Right lobe of liver (tissue), 6 donors: ENCODE data around the gene DBX1. TPM values are rescaled to one million over a fixed set of nuclear protein-coding genes. Genes with fewer than 3 reads are reported as not detected.
"Not testable (repeated sequence)": the region's sequence is repeated elsewhere in the genome, so short reads cannot be mapped to it uniquely, and the experiment has no call there.

Experiments
- ATAC-seq, 4 donors: fragments of 200-7000 bp; cut with Tn5 transposase; one replicate each; pipeline ENCODE4 v1.9.1; 2020; ENCODE audit warnings: mild to moderate bottlenecking in 4 of 4, moderate library complexity in 4 of 4
- DNase-seq, 3 donors: peaks; one replicate each; pipeline ENCODE4 v3.0.0-alpha.2; 2020
- H3K27ac ChIP-seq, 3 donors: fragments of 200-600 bp; one replicate each; pipeline ENCODE4 v1.8.0; 2022
- H3K27me3 ChIP-seq, 2 donors: fragments of 200-600 bp; one replicate each; pipeline ENCODE4 v1.8.0; 2022
- H3K36me3 ChIP-seq, 4 donors: fragments of 200-600 bp; sonication (generic) in 1 of 4; one replicate each; pipeline versions ENCODE4 v1.5.1 to v1.8.0; 2017 to 2022; ENCODE audit warnings: control low read depth in 1 of 4
- H3K4me1 ChIP-seq, 4 donors: fragments of 200-600 bp; sonication (generic) in 1 of 4; one replicate each; pipeline versions ENCODE4 v1.5.1 to v1.8.0; 2017 to 2022; ENCODE audit warnings: control low read depth in 1 of 4
- H3K4me3 ChIP-seq, 3 donors: fragments of 200-600 bp; one replicate each; pipeline ENCODE4 v1.8.0; 2022
- H3K9me3 ChIP-seq, 4 donors: fragments of 200-600 bp; sonication (generic) in 1 of 4; one replicate each; pipeline versions ENCODE4 v1.5.1 to v1.8.0; 2017 to 2022; ENCODE audit warnings: control low read depth in 1 of 4
- CTCF ChIP-seq, 4 donors: fragments of 200-600 bp in 3 of 4; fragments of 450-650 bp in 1 of 4; IDR thresholded peaks; one replicate each; pipeline versions ENCODE4 v1.5.1 to v1.8.0; 2016 to 2022; ENCODE audit warnings: antibody characterized with exemption in 4 of 4, mild to moderate bottlenecking in 2 of 4
- POLR2A ChIP-seq: fragments of 450-650 bp; IDR thresholded peaks from one replicate; pipeline ENCODE4 v1.6.1; 2017; ENCODE audit warnings: antibody characterized with exemption, mild to moderate bottlenecking
- WGBS: methylation state at CpG from one replicate; pipeline ENCODE4 v1.1.6; 2018; ENCODE audit warnings: low coverage, low lambda C conversion rate; ENCODE audit not compliant: insufficient coverage; ENCODE audit errors: missing lambda C conversion rate; 5-methylcytosine and 5-hydroxymethylcytosine counted together
- intact Hi-C, 2 donors: fragments of 100-400 bp; cut with DNase I; formaldehyde crosslinking; loops; one replicate each; pipeline versions ENCODE4 v1.11.2 to v1.14.1; 2022
- total RNA-seq, 6 experiments: library from RNA; depleted of rRNA in 2 of 6; stranded (reverse); fragments of >200 nt in 2 of 6; fragmentation: NEBNext Ultra II Directional in 3 of 6; extraction: Animal tissue kit (Norgen Biotek cat#: 25700) in 3 of 6; gene quantifications; one replicate each; pipeline versions ENCODE4 v1.1.0 to v1.2.4, GENCODE V29; 2016 to 2023
- donor health status: DM: no; HTN: yes; CAD: no.
- donor health status: DM: no; HTN: no; CAD: no.
- donor health status: DM: no; HTN: no; CAD: no.
- donor health status: DM: no; HTN: yes; CAD: no.
- donor health status: DM: no; HTN: yes; CAD: no.

The DBX1 gene
- total RNA-seq, 6 experiments from 2014 or later: not detected

- no peak for ATAC-seq
- Histone ChIP-seq H3K4me3 (peak overlapping the region in 1 of 3 donors; percentile 49), H3K27me3 (no peaks in the 10 kb centered on the region), H3K36me3 (no peaks in the 10 kb centered on the region), H3K9me3 (no peaks in the 10 kb centered on the region), H3K4me1 (peaks cover 0 to 5% (median 0%) of the 10 kb centered on the region in 4 donors), H3K27ac (no peak overlapping the region)
- intact Hi-C loops: loop anchor here in 1 of 2 donors (10.0 kb wide), 2 partner anchors 188 to 482 kb away; no protein-coding TSS in a partner anchor
- no peak for DNase-seq
- 46% methylated on average over 8 of the region's 8 CpGs for WGBS
- no peak for TF ChIP-seq POLR2A
- no peak for TF ChIP-seq CTCF (IDR thresholded peaks at IDR 0.05)
Measured at GRCh38 chr11:20132667-20133039, 27.6 kb downstream of the DBX1 start.

- peak; percentile 54 to 57 (median 54) for DNase-seq
- Histone ChIP-seq H3K4me3 (peak overlapping the region; percentile 37 to 49 (median 40)), H3K9me3 (no peaks in the 10 kb centered on the region), H3K27ac (no peak overlapping the region), H3K27me3 (no peaks in the 10 kb centered on the region), H3K36me3 (no peaks in the 10 kb centered on the region), H3K4me1 (peaks cover 0 to 5% (median 0%) of the 10 kb centered on the region in 4 donors)
- TF ChIP-seq CTCF (IDR thresholded peaks at IDR 0.05): peak; percentile 75 to 87 (median 80)
- no peak for TF ChIP-seq POLR2A
- intact Hi-C loops: loop anchor here in 1 of 2 donors (10.0 kb wide), 2 partner anchors 187 to 483 kb away; no protein-coding TSS in a partner anchor
- ATAC-seq: peak; percentile 77 to 88 (median 86)
- 9% methylated on average over 37 of the region's 51 CpGs for WGBS
Measured at GRCh38 chr11:20131788-20132666, 28.2 kb downstream of the DBX1 start.

- no peak for TF ChIP-seq CTCF (IDR thresholded peaks at IDR 0.05)
- no peak for TF ChIP-seq POLR2A
- 78% methylated on average over 4 of the region's 4 CpGs for WGBS
- H3K27ac ChIP-seq: no peak overlapping the region
- DNase-seq (no peak), ATAC-seq (no peak)
- no peaks in the 10 kb centered on the region for H3K27me3 ChIP-seq
- intact Hi-C loops: loop anchor here (10.0 kb wide), 3 partner anchors 185 to 485 kb away; no protein-coding TSS in a partner anchor
- H3K9me3 ChIP-seq: no peaks in the 10 kb centered on the region
- H3K4me3 ChIP-seq: no peak overlapping the region
- H3K36me3 ChIP-seq: no peaks in the 10 kb centered on the region
- peaks cover 0 to 5% (median 0%) of the 10 kb centered on the region in 4 donors for H3K4me1 ChIP-seq
Measured at GRCh38 chr11:20129665-20130064, 30.6 kb downstream of the DBX1 start.

- WGBS: 72% methylated on average over 3 of the region's 7 CpGs
- not testable (repeated sequence) for H3K4me1 ChIP-seq, H3K27me3 ChIP-seq, H3K4me3 ChIP-seq, H3K36me3 ChIP-seq, H3K27ac ChIP-seq, H3K9me3 ChIP-seq, ATAC-seq, DNase-seq
- intact Hi-C loops: loop anchor here in 1 of 2 donors (10.0 kb wide), 1 partner anchor 226 kb away; no protein-coding TSS in a partner anchor
Measured at GRCh38 chr11:20128528-20128825, 31.8 kb downstream of the DBX1 start.
